HepG2 (cell line): Measurements from ENCODE around the gene LRRC63.
"Not testable (repeated sequence)": the region's sequence is repeated elsewhere in the genome, so short reads cannot be mapped to it uniquely, and the experiment has no call there.

Experiments used
- BHLHE40 ChIP-seq: IDR thresholded peaks from 2 replicates; pipeline ENCODE4 v1.6.1; 2011; ENCODE audit warnings: low read length, improper control_type of control experiment
- CEBPB ChIP-seq: IDR thresholded peaks from 2 replicates; pipeline ENCODE4 v1.6.1; 2011; ENCODE audit warnings: low read depth, low read length, improper control_type of control experiment, borderline replicate concordance
- CHCHD3 ChIP-seq: sonication (generic); formaldehyde crosslinking; IDR thresholded peaks from 2 replicates; pipeline ENCODE4 v1.8.0; 2022; ENCODE audit warnings: mild to moderate bottlenecking, missing genetic modification reagents, moderate library complexity
- ETV6 ChIP-seq: sonication (generic); formaldehyde crosslinking; conservative IDR thresholded peaks from 2 replicates; pipeline ENCODE4 v1.4.0; 2020; ENCODE audit warnings: missing genetic modification reagents
- KLF15 ChIP-seq: sonication (generic); formaldehyde crosslinking; IDR thresholded peaks from 2 replicates; pipeline ENCODE4 v1.8.1; 2023; ENCODE audit warnings: borderline replicate concordance, mild to moderate bottlenecking, inconsistent platforms, missing genetic modification reagents, mixed read lengths
- KMT2A ChIP-seq: sonication (generic); formaldehyde crosslinking; IDR thresholded peaks from 2 replicates; pipeline ENCODE4 v1.4.0; 2020; ENCODE audit warnings: missing genetic modification reagents
- MAX ChIP-seq: IDR thresholded peaks from 2 replicates; pipeline ENCODE4 v1.6.1; 2012; ENCODE audit warnings: inconsistent platforms
- RFX5 ChIP-seq: IDR thresholded peaks from 2 replicates; pipeline ENCODE4 v1.6.1; 2011; ENCODE audit warnings: low read depth, low read length, improper control_type of control experiment
- SIN3A ChIP-seq: IDR thresholded peaks from 2 replicates; pipeline ENCODE4 v1.6.1; 2011; ENCODE audit warnings: low read depth, mild to moderate bottlenecking, control low read depth, low read length, borderline replicate concordance
- TARDBP ChIP-seq: sonication (generic); formaldehyde crosslinking; IDR thresholded peaks from 2 replicates; pipeline ENCODE4 v1.8.0; 2022; ENCODE audit warnings: mild to moderate bottlenecking, missing genetic modification reagents
- TP53 ChIP-seq: sonication (generic); formaldehyde crosslinking; conservative IDR thresholded peaks from 2 replicates; pipeline ENCODE4 v1.4.0; 2020; ENCODE audit warnings: missing genetic modification reagents
- ZBTB7A ChIP-seq: sonication (generic); formaldehyde crosslinking; IDR thresholded peaks from 2 replicates; pipeline ENCODE4 v1.8.0; 2022; ENCODE audit warnings: mild to moderate bottlenecking, missing genetic modification reagents
- TF ChIP-seq, protein P1 (sequence below): IDR thresholded peaks from 2 replicates; pipeline ENCODE4 v1.6.1; 2016

GRCh38 chr13:46283912-46284824 lies 72.4 kb downstream of the LRRC63 start:
- TF ChIP-seq KMT2A (CRISPR knock-in tag); KLF15 (CRISPR knock-in tag); TARDBP (CRISPR knock-in tag); MAX; SIN3A; TP53 (CRISPR knock-in tag); CHCHD3 (CRISPR knock-in tag); ETV6 (CRISPR knock-in tag); ZBTB7A; BHLHE40; RFX5; CEBPB: not testable (repeated sequence)
- TF ChIP-seq, protein P1, sequence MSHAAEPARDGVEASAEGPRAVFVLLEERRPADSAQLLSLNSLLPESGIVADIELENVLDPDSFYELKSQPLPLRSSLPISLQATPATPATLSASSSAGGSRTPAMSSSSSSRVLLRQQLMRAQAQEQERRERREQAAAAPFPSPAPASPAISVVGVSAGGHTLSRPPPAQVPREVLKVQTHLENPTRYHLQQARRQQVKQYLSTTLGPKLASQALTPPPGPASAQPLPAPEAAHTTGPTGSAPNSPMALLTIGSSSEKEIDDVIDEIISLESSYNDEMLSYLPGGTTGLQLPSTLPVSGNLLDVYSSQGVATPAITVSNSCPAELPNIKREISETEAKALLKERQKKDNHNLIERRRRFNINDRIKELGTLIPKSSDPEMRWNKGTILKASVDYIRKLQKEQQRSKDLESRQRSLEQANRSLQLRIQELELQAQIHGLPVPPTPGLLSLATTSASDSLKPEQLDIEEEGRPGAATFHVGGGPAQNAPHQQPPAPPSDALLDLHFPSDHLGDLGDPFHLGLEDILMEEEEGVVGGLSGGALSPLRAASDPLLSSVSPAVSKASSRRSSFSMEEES (CRISPR knock-in tag) = not testable (repeated sequence)
